Stimulated activated naive B cell treated with anti-CD40 and anti-IgM and Interleukin-4, amounts not matched to agents 10 μg/mL and 1 μg/mL and 100 μg/mL, for 72 hours (primary cell): ENCODE measurements around the gene PRKAR2B.

Source experiments
- ATAC-seq, 2 donors: fragments of 150-1000 bp; cut with Tn5 transposase; replicated peaks; 2 replicates each; pipeline ENCODE4 v1.10.0; 2021; ENCODE audit warnings: moderate library complexity in 1 of 2
- DNase-seq: peaks from one replicate; pipeline ENCODE4 v3.0.0; 2021
- H3K27ac Mint-ChIP-seq: one replicate; pipeline ENCODE4 v1.8.0; 2022; ENCODE audit warnings: mild to moderate bottlenecking, mixed read lengths
- H3K27me3 Mint-ChIP-seq, 2 donors: one replicate each; pipeline ENCODE4 v1.8.0; 2022; ENCODE audit warnings: mixed read lengths in 2 of 2
- H3K36me3 Mint-ChIP-seq, 2 donors: one replicate each; pipeline ENCODE4 v1.8.0; 2022; ENCODE audit warnings: mixed read lengths in 2 of 2, mild to moderate bottlenecking in 1 of 2
- H3K4me1 Mint-ChIP-seq, 2 donors: one replicate each; pipeline ENCODE4 v1.8.0; 2022; ENCODE audit warnings: mixed read lengths in 2 of 2, mild to moderate bottlenecking in 1 of 2
- H3K4me3 Mint-ChIP-seq, 2 donors: one replicate each; pipeline ENCODE4 v1.8.0; 2022; ENCODE audit warnings: mild to moderate bottlenecking in 2 of 2, mixed read lengths in 2 of 2, moderate library complexity in 1 of 2
- H3K9me3 Mint-ChIP-seq, 2 donors: one replicate each; pipeline ENCODE4 v1.8.0; 2022; ENCODE audit warnings: mixed read lengths in 2 of 2, mild to moderate bottlenecking in 1 of 2

PRKAR2B gene

DNA sequence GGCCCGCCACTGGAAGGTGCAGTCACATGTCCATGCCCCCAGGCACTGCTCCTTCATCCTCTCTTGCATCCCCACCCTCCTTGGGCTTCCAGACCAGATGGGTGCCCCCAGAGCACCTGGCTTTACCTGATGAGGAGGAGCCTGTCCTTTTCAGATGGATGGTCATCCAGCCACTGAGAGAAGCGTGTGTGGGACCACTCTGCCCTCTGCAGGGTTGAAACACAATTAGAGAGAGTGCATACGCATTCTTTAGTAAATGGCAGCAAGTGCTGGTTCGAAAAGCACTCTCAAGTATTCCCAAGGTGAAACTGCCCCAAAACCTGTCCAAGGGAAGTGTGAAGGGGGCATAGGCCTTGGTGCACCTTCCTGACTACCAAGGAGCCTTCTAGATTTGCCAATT, 165.9 kb downstream of the PRKAR2B start:
- Mint-ChIP-seq H3K36me3 (peaks cover 27 to 61% of the 10 kb centered on the region in 2 donors), H3K27ac (no peak overlapping the region), H3K4me3 (no peak overlapping the region), H3K27me3 (no peaks in the 10 kb centered on the region), H3K4me1 (peaks cover 13 to 25% of the 10 kb centered on the region in 2 donors), H3K9me3 (peaks cover 2 to 10% of the 10 kb centered on the region in 2 donors)
- ATAC-seq (no peak), DNase-seq (no peak)
